SU-DHL-6 (cell line): ENCODE data around the gene FGD5.

Experiments used
- H2AFZ ChIP-seq: fragments of 200-600 bp; sonication (generic); 2 replicates; pipeline ENCODE4 v1.6.1; 2014; ENCODE audit warnings: low read depth, mild to moderate bottlenecking, moderate library complexity, mixed read lengths, antibody characterized with exemption, low read length; ENCODE audit not compliant: severe bottlenecking
- H3F3A ChIP-seq: fragments of 200-600 bp; shearing (Covaris generic); 2 replicates; pipeline ENCODE4 v1.6.0; 2016; ENCODE audit warnings: antibody characterized with exemption, mild to moderate bottlenecking; ENCODE audit not compliant: insufficient read depth
- H3K27ac ChIP-seq: fragments of 200-600 bp; sonication (generic); 2 replicates; pipeline ENCODE4 v1.5.1; 2016; ENCODE audit warnings: low read depth, mild to moderate bottlenecking, low read length, moderate library complexity, mixed read lengths
- H3K27me3 ChIP-seq: fragments of 200-600 bp; sonication (generic), shearing (Covaris generic); 2 replicates; pipeline ENCODE4 v1.6.0; 2014; ENCODE audit warnings: mild to moderate bottlenecking, low read length
- H3K36me3 ChIP-seq: fragments of 200-600 bp; sonication (generic); 2 replicates; pipeline ENCODE4 v1.6.1; 2014; ENCODE audit warnings: mild to moderate bottlenecking, low read length, mixed read lengths
- H3K4me2 ChIP-seq: fragments of 300-600, 200-600 bp; shearing (Covaris generic), sonication (generic); 2 replicates; pipeline ENCODE4 v1.6.0; 2014; ENCODE audit warnings: low read length, low read depth, mild to moderate bottlenecking; ENCODE audit not compliant: poor library complexity, severe bottlenecking
- H3K4me3 ChIP-seq: fragments of 200-600 bp; sonication (generic); 2 replicates; pipeline ENCODE4 v1.5.1; 2014; ENCODE audit warnings: antibody characterized with exemption, low read length, mild to moderate bottlenecking, mixed read lengths; ENCODE audit not compliant: insufficient read depth, poor library complexity, severe bottlenecking
- H3K79me2 ChIP-seq: fragments of 200-600 bp; sonication (generic); 2 replicates; pipeline ENCODE4 v1.6.1; 2014; ENCODE audit warnings: mild to moderate bottlenecking, low read length, moderate library complexity; ENCODE audit not compliant: insufficient read depth
- H3K9ac ChIP-seq: fragments of 200-600 bp; sonication (generic); 2 replicates; pipeline ENCODE4 v1.7.0; 2014; ENCODE audit warnings: mild to moderate bottlenecking, low read length
- H3K9me2 ChIP-seq: fragments of 200-600 bp; sonication (generic); replicated peaks from 2 replicates; pipeline ENCODE4 v1.6.1; 2014; ENCODE audit warnings: low read length; ENCODE audit not compliant: insufficient read depth
- H3K9me3 ChIP-seq: fragments of 200-600 bp; sonication (generic); 2 replicates; pipeline ENCODE4 v1.6.1; 2014; ENCODE audit warnings: low read length, mixed read lengths; ENCODE audit not compliant: insufficient read depth
- H4K20me1 ChIP-seq: fragments of 200-600 bp; sonication (generic); 2 replicates; pipeline ENCODE4 v1.6.1; 2014; ENCODE audit warnings: low read depth, mild to moderate bottlenecking, antibody characterized with exemption, low read length, moderate library complexity, mixed read lengths
- CTCF ChIP-seq: fragments of 200-600 bp; sonication (generic); IDR thresholded peaks from one replicate; pipeline ENCODE4 v1.5.1; 2017; ENCODE audit warnings: antibody characterized with exemption, mild to moderate bottlenecking, low read length, moderate library complexity; ENCODE audit not compliant: insufficient read depth, poor library complexity, severe bottlenecking
- EZH2phosphoT487 ChIP-seq: fragments of 200-600 bp; sonication (generic), shearing (Covaris generic); conservative IDR thresholded peaks from 2 replicates; pipeline ENCODE4 v1.6.1; 2018; ENCODE audit warnings: mild to moderate bottlenecking, antibody characterized with exemption, low read length, moderate library complexity, mixed read lengths

The FGD5 gene

GRCh38 chr3:14913071-14913925, 94.5 kb downstream of the FGD5 start:
- Histone ChIP-seq H4K20me1 (no peaks in the 10 kb centered on the region), H3K79me2 (no peaks in the 10 kb centered on the region), H3K9me3 (no peaks in the 10 kb centered on the region), H3F3A (no peaks in the 10 kb centered on the region), H3K27ac (no peak overlapping the region), H3K4me2 (no peak overlapping the region), H3K9ac (no peak overlapping the region), H3K27me3 (no peaks in the 10 kb centered on the region), H3K4me3 (no peak overlapping the region), H2AFZ (no peak overlapping the region), H3K9me2 (no peaks in the 10 kb centered on the region), H3K36me3 (no peaks in the 10 kb centered on the region)
- no peak for TF ChIP-seq EZH2phosphoT487
- TF ChIP-seq CTCF = no peak

GRCh38 chr3:14913926-14914778, 95.4 kb downstream of the FGD5 start:
- Histone ChIP-seq H3K9ac (no peak overlapping the region), H3K27me3 (no peaks in the 10 kb centered on the region), H3F3A (no peaks in the 10 kb centered on the region), H3K27ac (no peak overlapping the region), H3K9me3 (no peaks in the 10 kb centered on the region), H3K79me2 (no peaks in the 10 kb centered on the region), H3K4me3 (no peak overlapping the region), H4K20me1 (no peaks in the 10 kb centered on the region), H3K9me2 (no peaks in the 10 kb centered on the region), H2AFZ (no peak overlapping the region), H3K4me2 (no peak overlapping the region), H3K36me3 (no peaks in the 10 kb centered on the region)
- TF ChIP-seq CTCF (no peak), EZH2phosphoT487 (no peak)

- H3K9ac ChIP-seq = no peak overlapping the region
- no peaks in the 10 kb centered on the region for H3F3A ChIP-seq
- no peak overlapping the region for H3K27ac ChIP-seq
- H3K9me3 ChIP-seq = no peaks in the 10 kb centered on the region
- no peak overlapping the region for H3K4me3 ChIP-seq
- TF ChIP-seq CTCF (no peak), EZH2phosphoT487 (no peak)
- H3K27me3 ChIP-seq = no peaks in the 10 kb centered on the region
- no peak overlapping the region for H2AFZ ChIP-seq
- H4K20me1 ChIP-seq = no peaks in the 10 kb centered on the region
- H3K4me2 ChIP-seq = no peak overlapping the region
- H3K79me2 ChIP-seq = no peaks in the 10 kb centered on the region
- no peaks in the 10 kb centered on the region for H3K36me3 ChIP-seq
- no peaks in the 10 kb centered on the region for H3K9me2 ChIP-seq
Measured at GRCh38 chr3:14914779-14915117, 96.0 kb downstream of the FGD5 start.
